Measurements from ENCODE around the gene ZCCHC7.

Gene ZCCHC7

DNA sequence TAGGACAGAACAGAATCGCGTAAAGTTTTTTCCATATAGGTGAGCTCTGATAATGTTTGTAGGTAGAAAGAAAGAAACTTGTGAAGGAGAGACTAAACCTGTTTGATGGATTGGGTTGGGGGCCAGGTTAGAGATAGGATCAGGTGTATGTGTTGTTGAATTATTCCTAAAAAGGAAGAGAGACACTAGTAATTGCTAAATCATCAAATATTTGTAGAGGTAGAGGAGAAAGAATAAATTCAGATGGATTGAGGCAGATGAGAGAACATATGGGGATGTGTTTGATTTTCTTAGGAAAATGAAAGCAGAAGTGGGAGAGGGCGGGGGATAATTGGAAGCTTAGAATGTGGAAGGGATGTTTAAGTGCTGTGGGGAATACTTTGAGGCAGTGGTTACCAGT, 7.7 kb downstream of the ZCCHC7 start:
- TF ChIP-seq ZFX (IDR thresholded peaks at IDR 0.05) (no peak), CTCF (conservative IDR thresholded peaks at IDR 0.05) (no peak)
- H3K27ac ChIP-seq: no peak overlapping the region

DNA sequence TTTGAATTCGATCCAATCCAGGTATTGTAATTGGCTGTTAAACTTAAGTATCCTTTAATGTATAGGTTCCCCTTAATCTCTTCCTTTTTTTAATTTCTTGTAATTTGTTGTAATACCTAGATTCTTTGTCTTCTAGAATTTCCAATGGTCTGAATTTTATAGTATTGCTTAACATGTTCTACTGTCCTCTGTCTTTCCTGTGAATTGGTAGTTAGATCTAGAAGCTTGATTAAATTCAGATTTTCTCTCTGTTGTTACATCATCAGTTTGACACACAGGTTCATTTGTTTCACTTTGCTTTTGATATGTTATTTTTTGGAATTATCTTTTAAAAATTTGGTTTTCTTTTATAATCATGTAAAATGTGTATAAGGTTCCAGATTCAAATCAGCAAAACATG, 13.8 kb downstream of the ZCCHC7 start:
- TF ChIP-seq ZFX (IDR thresholded peaks at IDR 0.05) (no peak), CTCF (conservative IDR thresholded peaks at IDR 0.05) (no peak)
- no peak overlapping the region for H3K27ac ChIP-seq

DNA sequence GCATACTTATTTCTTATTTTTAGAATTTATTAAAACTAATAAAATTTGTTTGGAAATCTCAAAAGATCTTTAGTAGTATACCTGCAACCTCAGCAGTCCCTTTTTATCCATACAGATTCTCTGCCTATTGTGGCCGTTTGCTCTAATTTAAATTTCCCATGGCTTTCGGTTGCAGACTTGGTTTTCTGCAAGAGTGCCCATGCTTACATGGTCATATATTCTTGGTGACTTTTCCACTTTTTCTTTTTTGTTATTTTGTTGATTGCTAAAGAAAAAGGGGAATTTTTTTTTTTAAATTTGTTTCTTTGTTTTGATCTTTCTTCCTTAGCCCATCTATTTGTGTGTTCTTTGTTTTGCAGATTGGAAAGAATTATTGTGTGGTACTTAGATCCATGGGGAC, 20.6 kb downstream of the ZCCHC7 start:
- H3K27ac ChIP-seq: no peak overlapping the region
- TF ChIP-seq CTCF (conservative IDR thresholded peaks at IDR 0.05) (no peak), ZFX (IDR thresholded peaks at IDR 0.05) (no peak)

- no peak overlapping the region for H3K27ac ChIP-seq
- TF ChIP-seq CTCF (conservative IDR thresholded peaks at IDR 0.05): no peak
- no peak for TF ChIP-seq ZFX (IDR thresholded peaks at IDR 0.05)
Observed at GRCh38 chr9:37144762-37145161, 24.4 kb downstream of the ZCCHC7 start.

GRCh38 chr9:37146410-37146809, 26.0 kb downstream of the ZCCHC7 start:
- H3K27ac ChIP-seq: no peak overlapping the region
- TF ChIP-seq ZFX (IDR thresholded peaks at IDR 0.05): no peak
- TF ChIP-seq CTCF (conservative IDR thresholded peaks at IDR 0.05): no peak

DNA sequence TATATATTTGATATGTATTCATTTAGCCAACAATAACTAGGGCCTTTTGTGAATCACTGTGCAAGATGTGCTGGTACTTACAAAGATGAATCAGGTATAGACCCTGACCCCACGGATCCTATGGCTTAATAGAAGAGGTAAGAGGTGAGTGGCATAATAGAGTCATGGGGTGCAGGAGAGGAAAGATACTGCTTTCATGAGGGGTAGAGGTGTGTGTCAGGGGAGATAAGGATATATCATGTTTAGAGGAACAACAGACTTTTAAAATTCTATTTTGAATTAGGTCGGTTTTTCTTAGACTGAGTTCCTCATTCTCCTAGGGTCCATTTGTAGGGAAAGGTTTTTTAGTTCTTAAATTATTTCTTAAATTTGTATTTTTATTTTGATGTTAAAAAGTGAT, 27.8 kb downstream of the ZCCHC7 start:
- no peak for TF ChIP-seq CTCF (conservative IDR thresholded peaks at IDR 0.05)
- TF ChIP-seq ZFX (IDR thresholded peaks at IDR 0.05): no peak
- no peak overlapping the region for H3K27ac ChIP-seq

- no peak overlapping the region for H3K27ac ChIP-seq
- TF ChIP-seq ZFX (IDR thresholded peaks at IDR 0.05): no peak
Observed at GRCh38 chr9:37149666-37150308, 29.4 kb downstream of the ZCCHC7 start.

GRCh38 chr9:37150415-37150814, 30.0 kb downstream of the ZCCHC7 start:
- TF ChIP-seq ZFX (IDR thresholded peaks at IDR 0.05): no peak
- no peak for TF ChIP-seq CTCF (conservative IDR thresholded peaks at IDR 0.05)
- H3K27ac ChIP-seq: no peak overlapping the region

All from C4-2B (cell line).